ENCODE data around the gene NUDT22. TPM values are rescaled to one million over a fixed set of nuclear protein-coding genes. Genes with fewer than 3 reads are reported as not detected.

NUDT22 gene
- total RNA-seq, 2 donors from 2014 or later: 110 to 168 TPM

DNA sequence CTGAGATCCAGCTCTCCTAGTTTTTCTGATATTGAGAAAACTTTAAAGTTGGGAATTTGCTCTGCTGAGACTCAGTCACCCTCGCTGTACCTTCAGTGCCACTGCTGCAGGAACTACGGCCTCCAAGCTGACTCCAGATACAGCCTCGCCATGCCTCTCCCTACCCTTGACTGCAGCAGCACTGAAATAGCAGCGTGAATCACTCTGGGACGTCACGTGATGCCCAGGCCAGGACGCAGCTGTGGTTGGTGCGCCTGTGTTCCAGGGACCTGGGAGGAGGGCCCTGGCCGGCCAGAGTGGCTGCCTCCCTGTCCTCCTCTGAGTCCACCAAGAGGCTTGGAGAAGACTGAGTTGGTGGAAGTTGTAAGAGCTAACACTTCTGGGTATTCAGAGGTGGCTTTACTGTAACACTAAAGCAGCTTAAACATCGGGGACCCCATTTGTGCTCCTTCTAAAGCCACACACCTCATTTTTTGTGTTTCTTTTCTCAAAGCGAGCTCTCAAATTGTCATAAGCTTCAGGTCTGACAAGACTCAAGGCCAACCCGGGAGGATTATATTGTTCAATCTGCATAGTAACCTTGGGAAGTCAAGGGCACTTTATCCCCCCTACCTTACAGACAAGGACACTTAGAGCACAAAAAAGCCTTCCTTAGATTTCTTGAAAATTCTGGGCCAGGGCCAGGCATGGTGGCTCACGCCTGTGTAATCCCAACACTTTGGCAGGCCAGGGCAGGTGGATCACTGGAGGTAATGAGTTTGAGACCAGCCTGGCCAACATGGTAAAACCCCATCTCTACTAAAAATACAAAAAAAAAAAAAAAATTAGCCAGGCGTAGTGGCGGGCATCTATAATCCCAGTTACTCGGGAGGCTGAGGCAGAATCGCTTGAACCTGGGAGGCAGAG, 44.3 kb upstream of the NUDT22 start:
- peak overlapping the region in 1 of 2 donors; percentile 81 for H3K9ac ChIP-seq (ENCODE audit: low read depth in 2 of 2, low read length in 2 of 2)
- H3K27me3 ChIP-seq: no peaks in the 10 kb centered on the region
- H3K9me3 ChIP-seq: no peaks in the 10 kb centered on the region
- H3K4me1 ChIP-seq: no peaks in the 10 kb centered on the region
- H3K27ac ChIP-seq: peak overlapping the region; percentile 10
- H3K36me3 ChIP-seq: no peaks in the 10 kb centered on the region
- TF ChIP-seq, protein P1, sequence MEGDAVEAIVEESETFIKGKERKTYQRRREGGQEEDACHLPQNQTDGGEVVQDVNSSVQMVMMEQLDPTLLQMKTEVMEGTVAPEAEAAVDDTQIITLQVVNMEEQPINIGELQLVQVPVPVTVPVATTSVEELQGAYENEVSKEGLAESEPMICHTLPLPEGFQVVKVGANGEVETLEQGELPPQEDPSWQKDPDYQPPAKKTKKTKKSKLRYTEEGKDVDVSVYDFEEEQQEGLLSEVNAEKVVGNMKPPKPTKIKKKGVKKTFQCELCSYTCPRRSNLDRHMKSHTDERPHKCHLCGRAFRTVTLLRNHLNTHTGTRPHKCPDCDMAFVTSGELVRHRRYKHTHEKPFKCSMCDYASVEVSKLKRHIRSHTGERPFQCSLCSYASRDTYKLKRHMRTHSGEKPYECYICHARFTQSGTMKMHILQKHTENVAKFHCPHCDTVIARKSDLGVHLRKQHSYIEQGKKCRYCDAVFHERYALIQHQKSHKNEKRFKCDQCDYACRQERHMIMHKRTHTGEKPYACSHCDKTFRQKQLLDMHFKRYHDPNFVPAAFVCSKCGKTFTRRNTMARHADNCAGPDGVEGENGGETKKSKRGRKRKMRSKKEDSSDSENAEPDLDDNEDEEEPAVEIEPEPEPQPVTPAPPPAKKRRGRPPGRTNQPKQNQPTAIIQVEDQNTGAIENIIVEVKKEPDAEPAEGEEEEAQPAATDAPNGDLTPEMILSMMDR (IDR thresholded peaks at IDR 0.05): no peak
- intact Hi-C loops (cut with DNase I): no loop called here
- peak; percentile 94 for DNase-seq
- H3K4me3 ChIP-seq: no peak overlapping the region

DNA sequence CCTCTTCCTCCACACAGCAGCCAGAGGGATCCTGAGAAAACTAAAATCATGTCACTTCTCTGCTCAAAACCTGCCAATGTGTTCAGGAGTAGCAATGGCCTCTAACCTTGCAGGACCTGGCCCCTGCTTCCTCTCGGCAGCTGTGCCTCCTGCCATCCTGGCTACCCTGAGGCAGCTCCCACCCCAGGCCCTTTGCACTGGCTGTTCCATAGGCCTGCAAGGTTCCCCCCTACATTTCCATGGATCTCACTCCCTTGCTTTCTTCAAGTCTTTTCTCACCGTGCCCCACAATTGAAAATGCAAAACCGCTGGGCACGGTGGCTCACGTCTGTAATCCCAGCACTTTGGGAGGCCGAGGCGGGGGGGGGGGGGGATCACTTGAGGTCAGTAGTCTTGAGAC, 42.2 kb upstream of the NUDT22 start:
- intact Hi-C loops (cut with DNase I): no loop called here
- DNase-seq: no peak
- Histone ChIP-seq H3K36me3 (no peaks in the 10 kb centered on the region), H3K9me3 (no peaks in the 10 kb centered on the region), H3K4me1 (no peaks in the 10 kb centered on the region), H3K27me3 (no peaks in the 10 kb centered on the region), H3K4me3 (no peak overlapping the region), H3K9ac (ENCODE audit: low read depth in 2 of 2, low read length in 2 of 2) (peak overlapping the region in 1 of 2 donors; percentile 27), H3K27ac (no peak overlapping the region)
- TF ChIP-seq, protein P1 (IDR thresholded peaks at IDR 0.05): no peak

DNA sequence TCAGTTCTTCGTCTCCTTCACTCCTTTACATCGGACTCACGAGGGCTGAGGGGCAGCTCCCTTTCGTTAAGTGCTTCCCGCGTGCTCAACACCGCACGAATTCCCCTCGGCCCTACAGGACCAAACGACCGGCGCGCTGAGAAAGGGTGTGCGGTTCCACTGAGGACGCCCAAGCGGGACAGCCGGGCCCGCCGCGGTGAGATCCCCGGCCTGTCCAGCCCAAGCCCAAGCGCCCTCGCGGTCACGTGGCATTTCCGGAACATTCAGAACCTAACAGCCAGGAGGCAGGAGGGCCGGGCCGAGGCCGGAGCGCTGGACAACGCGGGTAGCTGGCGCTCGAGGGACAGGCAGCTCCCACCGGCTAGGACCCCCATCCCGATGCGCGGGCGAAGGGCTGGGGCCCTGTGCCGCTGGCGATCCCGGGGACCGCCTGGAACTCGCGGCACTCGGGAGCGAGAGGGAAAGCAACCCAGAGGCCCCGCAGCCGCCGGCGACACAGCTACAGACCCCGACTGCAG, 40.8 kb upstream of the NUDT22 start:
- Histone ChIP-seq H3K27me3 (no peaks in the 10 kb centered on the region), H3K27ac (peak overlapping the region; percentile 88), H3K4me1 (no peaks in the 10 kb centered on the region), H3K4me3 (peak overlapping the region; percentile 51), H3K9ac (ENCODE audit: low read depth in 2 of 2, low read length in 2 of 2) (peak overlapping the region; percentile 77 to 89), H3K9me3 (no peaks in the 10 kb centered on the region), H3K36me3 (no peaks in the 10 kb centered on the region)
- DNase-seq: peak; percentile 85
- TF ChIP-seq, protein P1 (IDR thresholded peaks at IDR 0.05): no peak
- intact Hi-C loops (cut with DNase I): no loop called here

DNA sequence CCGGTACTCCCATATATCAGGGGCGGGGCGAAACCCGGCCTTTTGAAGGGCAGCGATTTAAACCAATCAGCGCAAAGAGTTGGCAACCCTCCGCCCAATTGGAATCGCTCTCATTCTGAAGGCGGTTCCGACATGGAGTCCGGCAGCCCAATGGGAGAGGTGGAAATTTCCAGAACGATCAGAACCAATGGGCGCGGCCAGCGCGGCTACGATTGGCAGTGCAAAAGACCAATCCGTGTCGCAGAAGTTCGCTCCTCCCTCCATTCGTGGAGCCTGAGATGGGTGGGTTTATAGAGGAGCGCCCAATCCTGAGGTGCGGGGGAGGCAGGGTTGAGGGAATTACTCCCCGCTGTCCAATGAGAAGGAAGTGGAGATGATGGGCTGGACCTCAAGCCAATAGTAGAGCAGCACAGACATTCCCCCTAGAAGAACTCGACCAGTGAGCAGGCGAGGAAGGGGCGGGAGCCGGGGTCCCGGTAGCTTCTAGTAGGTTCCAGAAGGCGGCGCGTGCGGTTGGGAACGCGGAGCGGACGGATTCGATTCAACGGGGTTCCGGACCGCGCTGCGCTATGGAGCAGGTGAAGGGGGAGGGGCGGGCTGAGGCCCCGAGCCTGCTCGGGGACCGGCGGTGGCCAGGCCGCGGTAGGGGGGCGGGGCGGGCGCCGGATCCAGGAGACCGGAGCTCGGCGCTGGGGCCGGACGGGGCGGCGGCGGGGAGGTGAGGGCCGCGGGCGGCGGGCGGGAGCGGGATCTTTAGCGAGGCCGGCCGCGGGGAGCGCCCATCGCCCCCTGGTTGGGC, 40.2 kb upstream of the NUDT22 start, which contains the start of gene STIP1:
STIP1 (plus strand) TSS at position 479 of the 799 bp plus-strand sequence; CDS start at position 570, 91 bp downstream.
- peak; percentile 99 for DNase-seq
- H3K36me3 ChIP-seq: no peaks in the 10 kb centered on the region
- no peaks in the 10 kb centered on the region for H3K4me1 ChIP-seq
- intact Hi-C loops (cut with DNase I): no loop called here
- peak within 1 kb of the TSS; percentile 88 for H3K27ac ChIP-seq
- peak within 1 kb of the TSS; percentile 77 to 89 for H3K9ac ChIP-seq (ENCODE audit: low read depth in 2 of 2, low read length in 2 of 2)
- H3K9me3 ChIP-seq: no peaks in the 10 kb centered on the region
- TF ChIP-seq, protein P1 (IDR thresholded peaks at IDR 0.05): no peak
- no peaks in the 10 kb centered on the region for H3K27me3 ChIP-seq
- H3K4me3 ChIP-seq: peak within 1 kb of the TSS; percentile 51

DNA sequence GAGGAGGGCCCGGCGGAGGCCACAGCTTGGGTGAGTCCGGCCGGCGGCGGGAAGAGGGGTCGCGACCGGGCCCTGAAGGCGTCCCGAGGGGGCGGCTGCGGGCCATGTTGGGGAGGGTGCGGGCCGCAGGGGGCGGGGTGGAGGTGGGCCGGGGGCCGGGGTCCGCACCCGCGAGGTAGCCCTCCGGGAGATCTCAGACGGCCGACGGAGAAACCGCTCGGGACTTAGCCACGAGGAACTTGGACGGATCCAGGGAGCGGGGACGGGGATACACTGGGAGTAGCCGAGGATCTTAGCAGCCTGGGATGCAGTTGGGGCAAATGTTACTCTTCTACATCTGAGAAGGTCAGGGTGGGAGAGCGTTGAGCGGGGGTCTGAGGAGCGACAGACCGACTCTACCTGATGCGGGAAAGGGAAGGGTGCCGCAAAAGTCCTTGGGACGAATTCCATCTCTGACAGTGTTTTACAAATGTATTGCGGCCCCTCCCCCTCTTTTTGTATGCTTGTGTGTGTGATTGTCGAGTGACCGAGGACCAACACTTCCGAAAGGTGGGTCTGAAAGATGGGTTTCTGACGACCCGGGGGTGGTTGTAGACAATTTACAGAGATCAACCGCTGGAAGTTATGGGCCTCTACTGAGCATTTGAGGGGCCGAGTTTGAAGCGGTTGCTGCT, 39.4 kb upstream of the NUDT22 start:
- Histone ChIP-seq H3K36me3 (no peaks in the 10 kb centered on the region), H3K27me3 (no peaks in the 10 kb centered on the region), H3K9ac (ENCODE audit: low read depth in 2 of 2, low read length in 2 of 2) (no peak overlapping the region), H3K4me1 (no peaks in the 10 kb centered on the region), H3K27ac (no peak overlapping the region), H3K4me3 (no peak overlapping the region), H3K9me3 (no peaks in the 10 kb centered on the region)
- intact Hi-C loops (cut with DNase I): no loop called here
- DNase-seq: peak; percentile 60
- TF ChIP-seq, protein P1 (IDR thresholded peaks at IDR 0.05): no peak
